Measurements from ENCODE around the gene FAM131B.
A peak's percentile ranks its signal among the peaks of the same experiment; 100 is the strongest.
"Not testable (repeated sequence)": the region's sequence is repeated elsewhere in the genome, so short reads cannot be mapped to it uniquely, and the experiment has no call there.

Gene FAM131B

GRCh38 chr7:143394777-143395176 is 32.3 kb upstream of the FAM131B start:
- no peak for DNase-seq (ENCODE audit: low spot score)

DNA sequence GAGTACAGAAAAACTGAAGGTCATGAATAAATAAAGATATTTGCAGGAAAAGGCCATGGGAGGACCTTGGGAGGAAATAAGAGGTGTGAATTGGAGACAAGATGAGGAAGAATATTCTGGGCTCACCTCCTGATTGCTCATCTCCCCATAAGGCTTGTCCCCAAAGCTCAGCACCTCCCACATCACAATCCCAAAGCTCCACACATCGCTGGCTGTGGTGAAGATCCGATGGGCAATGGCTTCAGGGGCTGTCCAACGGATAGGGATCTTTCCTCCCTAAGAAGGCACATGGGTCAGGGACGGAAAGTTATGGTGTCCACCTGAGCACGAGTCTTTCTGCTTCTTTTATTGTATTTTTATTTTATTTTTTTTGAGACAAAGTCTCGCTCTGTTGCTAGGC is 31.6 kb upstream of the FAM131B start:
- DNase-seq (ENCODE audit: low spot score): no peak

DNA sequence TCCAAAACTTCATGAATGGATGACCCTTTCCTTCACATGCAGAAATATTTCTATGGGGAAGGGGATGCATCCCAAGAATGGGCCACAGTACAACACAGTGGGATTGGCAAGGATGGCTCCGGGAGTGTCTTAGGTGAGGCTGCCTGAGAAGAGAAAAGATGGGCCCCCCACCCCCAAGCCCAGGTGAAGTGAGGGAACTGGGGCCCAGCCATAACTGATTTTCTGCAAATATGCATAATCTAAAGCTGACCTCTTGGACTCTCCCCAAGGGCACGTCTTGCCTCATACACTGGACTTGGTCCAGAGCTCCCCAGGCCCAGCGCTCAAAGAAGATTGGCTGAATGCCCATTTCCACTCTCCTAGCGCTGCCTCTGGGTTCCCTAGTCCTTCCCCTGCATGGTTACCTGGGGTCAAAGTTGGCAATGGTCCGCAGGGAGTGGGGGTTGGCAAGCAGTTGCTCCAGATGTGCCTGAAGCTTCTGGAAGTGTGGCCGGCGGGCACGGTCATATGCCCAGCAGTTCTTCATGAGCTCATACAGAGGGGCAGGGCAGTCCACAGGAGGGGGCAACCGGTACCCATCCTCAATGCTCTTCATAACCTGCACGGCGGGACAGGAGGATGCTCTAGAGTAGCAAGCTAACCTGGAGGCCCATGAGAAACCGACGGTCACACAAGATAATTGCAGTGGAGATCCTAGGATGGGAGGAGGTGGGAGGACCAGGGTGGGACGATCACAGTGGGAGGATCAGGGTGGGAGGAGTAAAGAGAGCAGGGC is 30.9 kb upstream of the FAM131B start:
- peak; percentile 76 for DNase-seq (ENCODE audit: low spot score)

GRCh38 chr7:143392875-143393266 is 30.4 kb upstream of the FAM131B start:
- DNase-seq (ENCODE audit: low spot score): no peak

- DNase-seq (ENCODE audit: low spot score): not testable (repeated sequence)
These were observed 29.9 kb upstream of the FAM131B start for GRCh38 chr7:143392427-143392826.

DNA sequence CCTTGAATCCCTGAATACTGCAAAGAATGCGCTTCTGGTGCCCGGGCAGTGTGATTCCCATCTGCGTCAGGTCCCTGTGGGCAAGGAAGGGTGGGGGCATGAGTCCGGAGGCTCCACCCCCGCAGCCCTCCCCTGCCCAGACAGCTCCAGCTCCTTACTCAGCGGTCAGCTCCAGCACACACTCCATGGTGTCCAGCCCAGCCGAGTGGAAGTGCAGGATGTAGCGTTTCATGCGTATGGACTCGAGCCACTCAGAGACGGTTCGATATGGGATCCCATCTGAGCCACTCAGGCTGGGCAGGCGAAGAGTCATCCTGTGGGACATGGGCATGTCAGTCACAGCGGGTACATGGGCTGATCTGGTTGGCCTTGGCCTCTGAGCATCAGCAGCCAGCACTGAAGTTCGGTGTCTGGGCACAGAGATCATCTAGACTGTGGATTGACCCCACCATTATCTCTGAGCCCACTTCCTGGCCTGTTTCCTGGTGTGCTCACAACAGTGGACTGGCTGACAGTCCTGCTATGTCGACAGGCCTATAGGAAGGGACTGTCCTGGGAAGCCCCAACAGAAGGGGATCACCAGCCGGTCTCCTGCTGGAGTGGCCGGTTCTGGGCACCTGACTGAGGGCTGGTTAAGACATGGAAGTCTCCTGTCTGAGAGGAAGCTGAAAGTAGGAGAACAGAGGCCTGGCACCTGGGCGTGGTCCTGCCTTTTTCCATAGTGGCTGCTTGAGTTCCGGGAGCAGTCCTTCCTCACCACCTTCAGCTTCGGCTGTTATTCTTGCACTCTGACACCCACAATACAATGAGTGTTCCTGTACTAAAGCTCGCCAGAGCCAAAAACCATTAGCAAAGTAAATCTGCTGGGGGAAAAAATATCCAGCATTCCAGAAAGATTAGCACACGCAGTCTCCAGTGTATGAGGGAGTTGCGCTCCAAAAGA is 29.2 kb upstream of the FAM131B start:
- no peak for DNase-seq (ENCODE audit: low spot score)

DNA sequence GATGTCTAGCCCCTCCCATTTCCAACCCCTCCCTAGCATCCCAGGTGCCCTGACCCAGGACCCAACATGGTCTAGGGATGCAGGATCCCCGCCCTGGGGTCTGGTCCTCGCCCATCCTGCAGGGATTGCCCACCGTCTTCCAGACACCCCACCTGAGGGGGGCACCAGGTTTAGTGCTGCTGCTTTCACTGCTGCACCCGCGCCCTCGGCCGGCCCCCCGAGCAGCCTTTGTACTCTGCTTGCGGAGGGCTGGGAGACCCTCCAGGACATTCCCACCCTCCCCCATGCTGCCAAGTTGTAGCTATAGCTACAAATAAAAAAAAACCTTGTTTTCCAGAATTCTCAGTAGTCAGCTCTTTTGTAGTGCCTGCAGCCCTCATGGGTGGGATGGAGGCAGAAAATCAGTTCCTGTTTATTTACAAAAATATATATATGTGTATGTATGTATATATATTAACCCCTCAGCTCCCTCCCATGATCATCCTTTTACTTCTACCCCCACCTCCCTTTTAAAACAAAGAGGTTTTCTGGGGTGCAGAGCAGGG is 28.3 kb upstream of the FAM131B start:
- no peak for DNase-seq (ENCODE audit: low spot score)

DNA sequence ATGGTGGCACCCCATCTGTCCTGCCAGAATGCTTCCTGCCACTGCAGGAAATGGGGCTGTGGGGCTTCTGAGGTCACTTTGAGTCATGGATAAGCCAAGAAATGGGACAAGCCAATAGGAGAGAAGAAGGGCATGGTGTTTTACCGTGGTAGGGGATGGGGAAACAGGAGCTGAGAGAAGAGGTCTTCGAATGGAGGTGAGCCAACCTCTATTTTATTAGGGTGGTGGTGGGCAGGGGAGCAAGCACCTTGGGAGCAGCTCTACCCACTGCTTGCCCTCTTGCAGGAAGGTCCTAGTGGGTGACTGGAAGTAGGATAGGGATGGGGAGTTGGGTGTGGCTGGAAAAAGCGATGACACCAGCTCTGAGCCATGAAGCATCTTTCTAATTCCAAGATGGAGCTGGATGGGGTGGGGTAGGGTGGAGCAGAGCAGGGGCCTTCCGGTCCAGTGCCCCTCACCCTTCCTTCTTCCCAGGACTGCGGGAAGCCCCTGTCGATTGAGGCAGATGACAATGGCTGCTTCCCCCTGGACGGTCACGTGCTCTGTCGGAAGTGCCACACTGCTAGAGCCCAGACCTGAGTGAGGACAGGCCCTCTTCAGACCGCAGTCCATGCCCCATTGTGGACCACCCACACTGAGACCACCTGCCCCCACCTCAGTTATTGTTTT is 27.7 kb upstream of the FAM131B start:
- no peak for DNase-seq (ENCODE audit: low spot score)

DNA sequence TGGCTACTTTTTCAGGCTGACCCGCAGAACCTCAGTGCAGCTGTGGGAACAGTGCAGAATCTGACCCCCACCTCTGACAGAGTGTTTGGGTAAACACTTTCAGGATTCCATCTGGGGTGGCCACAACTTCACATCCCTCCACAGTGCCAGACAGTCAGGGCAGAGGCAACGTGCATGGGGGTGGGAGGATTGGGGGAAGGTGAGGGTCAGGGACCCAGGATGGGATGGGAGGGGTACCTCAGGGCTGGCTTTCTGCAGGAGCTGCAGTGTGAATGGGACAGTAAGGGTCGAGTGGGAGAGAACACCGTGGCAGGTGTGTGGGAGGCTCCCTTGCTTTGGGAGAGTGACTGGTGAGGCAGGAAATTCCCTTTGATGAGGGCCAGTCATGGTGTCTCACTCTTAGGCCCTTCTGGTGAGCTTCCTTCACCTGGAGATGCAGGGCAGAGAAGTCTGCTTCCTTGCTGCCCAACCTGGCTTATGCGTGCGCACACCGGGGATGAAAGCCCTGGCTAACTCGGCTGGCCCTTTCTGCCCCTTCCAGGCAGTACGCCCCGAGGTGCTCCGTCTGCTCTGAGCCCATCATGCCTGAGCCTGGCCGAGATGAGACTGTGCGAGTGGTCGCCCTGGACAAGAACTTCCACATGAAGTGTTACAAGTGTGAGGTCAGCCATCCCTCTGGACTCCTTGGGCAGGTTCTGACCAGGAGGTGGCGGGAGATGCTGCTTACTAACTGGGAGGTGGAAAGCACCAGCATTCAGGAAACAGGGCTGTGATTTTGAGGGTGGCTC is 27.0 kb upstream of the FAM131B start:
- DNase-seq (ENCODE audit: low spot score): no peak

DNA sequence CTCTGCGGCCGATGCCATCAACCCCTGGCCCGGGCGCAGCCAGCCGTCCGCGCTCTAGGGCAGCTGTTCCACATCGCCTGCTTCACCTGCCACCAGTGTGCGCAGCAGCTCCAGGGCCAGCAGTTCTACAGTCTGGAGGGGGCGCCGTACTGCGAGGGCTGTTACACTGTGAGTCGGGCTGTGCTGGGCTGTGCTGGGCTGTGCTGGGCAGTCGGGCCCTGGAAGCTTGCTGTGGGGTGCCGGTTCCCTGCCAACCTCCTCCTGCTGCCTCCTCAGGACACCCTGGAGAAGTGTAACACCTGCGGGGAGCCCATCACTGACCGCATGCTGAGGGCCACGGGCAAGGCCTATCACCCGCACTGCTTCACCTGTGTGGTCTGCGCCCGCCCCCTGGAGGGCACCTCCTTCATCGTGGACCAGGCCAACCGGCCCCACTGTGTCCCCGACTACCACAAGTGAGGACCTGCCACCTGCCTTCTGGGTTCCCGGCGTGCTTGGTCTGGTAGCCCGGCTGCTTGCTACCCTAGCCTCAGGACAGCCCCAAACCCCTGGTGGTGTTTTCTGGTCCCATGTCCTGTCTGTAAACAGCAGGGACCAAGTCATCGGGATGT is 26.1 kb upstream of the FAM131B start:
- no peak for DNase-seq (ENCODE audit: low spot score)

GRCh38 chr7:143388051-143388450 is 25.5 kb upstream of the FAM131B start:
- no peak for DNase-seq (ENCODE audit: low spot score)

- DNase-seq (ENCODE audit: low spot score): no peak
These were observed 24.9 kb upstream of the FAM131B start for GRCh38 chr7:143387156-143387975.

DNA sequence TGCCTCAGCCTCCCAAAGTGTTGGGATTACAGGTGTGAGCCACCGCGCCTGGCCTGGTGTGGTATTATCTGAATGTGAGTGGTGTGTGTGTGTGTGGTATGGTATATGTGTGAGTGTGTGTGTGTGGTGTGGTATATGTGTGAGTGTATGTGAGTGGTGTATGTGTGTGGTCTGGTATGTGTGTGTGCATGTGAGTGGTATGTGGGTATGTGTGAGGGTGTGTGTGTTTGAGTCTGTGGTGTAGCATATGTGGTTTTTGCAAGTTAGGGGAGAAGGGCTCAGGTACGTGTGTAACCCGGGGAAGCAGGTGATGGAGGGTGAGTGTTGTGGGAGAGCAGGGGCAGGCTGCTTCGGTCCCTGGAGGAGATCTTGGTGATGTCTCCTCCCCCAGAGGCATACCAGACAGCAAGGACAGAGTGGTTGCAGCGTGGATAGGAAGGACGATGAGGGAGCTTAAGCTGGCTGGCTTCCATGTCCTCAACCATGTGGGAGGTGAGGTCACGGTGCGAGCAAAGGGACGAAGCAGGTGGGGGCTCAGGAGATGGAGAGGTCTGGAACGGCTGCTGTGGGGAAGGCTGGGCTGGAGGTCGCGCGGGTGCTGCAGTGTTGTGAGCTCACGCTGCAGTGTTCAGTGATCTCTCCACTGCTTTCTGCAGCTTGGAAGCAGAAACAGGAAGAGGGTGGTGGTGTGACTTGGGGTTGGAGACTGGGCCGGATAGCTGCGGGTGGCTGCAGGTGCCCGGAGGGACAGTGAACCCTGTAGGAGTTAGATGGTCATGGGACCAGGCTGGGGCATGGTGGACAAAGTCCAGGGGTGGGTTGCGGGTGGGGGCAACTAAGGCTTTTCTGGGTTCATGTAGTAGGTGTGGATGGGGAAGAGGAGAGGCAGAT is 23.6 kb upstream of the FAM131B start:
- DNase-seq (ENCODE audit: low spot score): no peak

DNA sequence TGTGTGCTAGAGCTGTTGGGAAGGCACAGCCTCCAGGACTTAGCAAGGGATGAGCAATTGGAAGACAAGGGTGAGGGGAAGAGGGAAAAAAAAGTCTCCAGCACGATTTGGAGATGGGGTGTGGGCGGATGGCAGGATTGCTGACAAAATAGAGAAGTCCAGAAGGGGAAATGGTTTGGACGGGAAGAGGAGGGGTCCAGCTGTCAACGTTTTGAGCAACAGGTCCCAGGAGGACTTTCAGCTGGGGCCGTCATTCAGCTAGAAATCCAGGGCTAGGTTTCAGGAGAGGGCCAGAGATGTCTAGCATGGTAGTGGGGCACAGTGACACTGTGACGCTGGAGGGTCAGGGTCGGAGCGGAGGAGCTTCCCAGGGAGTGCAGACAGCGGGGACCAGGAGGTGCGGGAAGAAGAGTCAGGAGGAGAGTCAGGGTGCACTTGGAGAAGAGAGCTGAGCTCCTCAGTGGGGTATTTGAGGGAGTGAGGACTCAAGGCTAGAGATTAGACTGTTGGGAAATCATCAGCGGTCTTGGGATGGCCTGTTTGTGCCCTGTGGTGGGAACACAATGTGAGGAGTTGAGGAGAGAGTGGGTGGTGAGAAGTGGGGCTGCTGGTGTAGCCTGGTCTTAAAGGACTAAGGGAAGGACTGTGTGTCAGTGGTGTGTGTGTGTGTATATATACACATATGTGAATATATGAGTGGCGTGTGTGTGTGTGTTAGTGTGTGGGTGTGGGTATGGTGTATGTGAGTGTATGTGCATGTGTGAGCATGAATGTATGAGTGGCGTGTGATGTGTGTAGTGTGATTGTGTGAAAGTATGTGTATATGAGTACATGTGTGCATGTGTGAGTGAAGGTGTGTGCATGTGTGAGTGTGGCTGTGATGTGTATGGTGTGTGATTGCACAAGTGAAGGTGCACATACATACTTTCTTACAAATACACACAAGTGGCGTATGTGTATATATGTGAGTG is 22.4 kb upstream of the FAM131B start:
- no peak for DNase-seq (ENCODE audit: low spot score)

DNA sequence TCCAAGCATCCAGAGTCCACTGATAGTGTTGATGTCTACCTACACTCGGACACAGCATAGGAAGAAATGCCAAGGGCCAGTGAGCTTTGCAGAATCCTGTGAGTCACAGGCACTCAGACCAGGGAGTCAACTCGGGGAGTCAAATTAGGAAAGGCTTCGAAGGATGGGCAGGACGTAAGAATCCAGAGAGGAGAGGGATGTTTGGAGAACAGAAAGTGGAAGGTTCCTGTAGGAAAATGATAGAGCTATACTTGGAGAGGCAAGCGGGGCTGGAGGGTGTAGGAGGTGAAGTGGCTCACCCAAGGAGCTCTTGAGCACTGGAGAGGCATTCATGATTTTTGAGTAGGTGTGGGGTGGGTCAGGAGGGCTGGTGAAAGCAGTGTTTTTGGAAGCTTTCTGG is 21.6 kb upstream of the FAM131B start:
- no peak for DNase-seq (ENCODE audit: low spot score)

DNA sequence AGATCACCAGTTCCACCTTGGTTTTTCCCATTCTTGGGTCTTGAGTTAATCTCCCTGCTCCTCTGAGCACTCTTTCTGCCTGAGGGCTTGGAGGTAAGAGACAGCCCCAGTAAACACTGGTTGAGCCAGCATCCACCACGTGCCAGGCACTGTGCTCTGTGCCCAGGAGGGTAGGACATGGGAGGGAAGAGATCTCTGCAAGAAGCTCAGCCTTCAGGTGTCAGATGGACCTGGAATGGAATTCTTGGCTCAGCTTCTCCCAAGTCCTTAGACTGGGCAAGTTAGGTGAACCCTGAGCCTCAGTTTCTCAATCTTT is 21.1 kb upstream of the FAM131B start:
- DNase-seq (ENCODE audit: low spot score): no peak

- no peak for DNase-seq (ENCODE audit: low spot score)
These were observed 20.5 kb upstream of the FAM131B start for GRCh38 chr7:143382791-143383641.
